ENCODE measurements around the gene CPZ.

GRCh38 chr4:8558080-8558960 lies 34.2 kb upstream of the CPZ start:
- TF ChIP-seq CTCF (IDR thresholded peaks at IDR 0.05) (no peak), POLR2A (IDR thresholded peaks at IDR 0.05) (no peak)
